ENCODE data around the gene CACYBP.

DNA sequence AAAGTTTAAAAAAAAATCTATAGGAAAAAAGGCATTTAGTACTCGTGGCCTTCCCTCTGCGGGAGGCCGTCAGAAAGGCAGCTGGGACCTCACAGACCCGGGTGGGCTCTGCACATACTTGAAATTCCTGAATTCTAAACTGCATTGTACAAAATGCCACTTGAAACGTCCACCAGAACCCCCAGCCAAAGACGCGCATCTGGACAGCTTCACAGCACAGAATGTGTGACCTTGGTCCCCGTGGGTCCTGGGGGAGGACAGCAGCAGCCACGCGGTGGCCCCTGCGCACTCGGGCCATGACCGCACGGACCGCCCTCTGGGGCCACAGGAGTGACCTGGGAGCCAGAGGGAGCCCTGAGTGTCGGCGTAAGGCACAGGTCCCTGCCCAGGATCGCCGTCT, 44.1 kb downstream of the CACYBP start:
- no peak for TF ChIP-seq POLR2A (IDR thresholded peaks at IDR 0.05)
- TF ChIP-seq, protein P1, sequence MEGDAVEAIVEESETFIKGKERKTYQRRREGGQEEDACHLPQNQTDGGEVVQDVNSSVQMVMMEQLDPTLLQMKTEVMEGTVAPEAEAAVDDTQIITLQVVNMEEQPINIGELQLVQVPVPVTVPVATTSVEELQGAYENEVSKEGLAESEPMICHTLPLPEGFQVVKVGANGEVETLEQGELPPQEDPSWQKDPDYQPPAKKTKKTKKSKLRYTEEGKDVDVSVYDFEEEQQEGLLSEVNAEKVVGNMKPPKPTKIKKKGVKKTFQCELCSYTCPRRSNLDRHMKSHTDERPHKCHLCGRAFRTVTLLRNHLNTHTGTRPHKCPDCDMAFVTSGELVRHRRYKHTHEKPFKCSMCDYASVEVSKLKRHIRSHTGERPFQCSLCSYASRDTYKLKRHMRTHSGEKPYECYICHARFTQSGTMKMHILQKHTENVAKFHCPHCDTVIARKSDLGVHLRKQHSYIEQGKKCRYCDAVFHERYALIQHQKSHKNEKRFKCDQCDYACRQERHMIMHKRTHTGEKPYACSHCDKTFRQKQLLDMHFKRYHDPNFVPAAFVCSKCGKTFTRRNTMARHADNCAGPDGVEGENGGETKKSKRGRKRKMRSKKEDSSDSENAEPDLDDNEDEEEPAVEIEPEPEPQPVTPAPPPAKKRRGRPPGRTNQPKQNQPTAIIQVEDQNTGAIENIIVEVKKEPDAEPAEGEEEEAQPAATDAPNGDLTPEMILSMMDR (IDR thresholded peaks at IDR 0.05): no peak

All from gastroesophageal sphincter (tissue), 3 donors.